CD4-positive, alpha-beta T cell treated with Interleukin-15 for 4 hours (primary cell): ENCODE data around the gene TCF7L2.

Experiments used
- DNase-seq: peaks from one replicate; pipeline ENCODE4 v3.0.0-alpha.2; 2020; ENCODE audit warnings: low spot score

The TCF7L2 gene

GRCh38 chr10:113023017-113023416, 73.0 kb downstream of the TCF7L2 start:
- DNase-seq, result no peak

- no peak for DNase-seq
Observed at GRCh38 chr10:113024930-113025329, 74.9 kb downstream of the TCF7L2 start.

GRCh38 chr10:113025487-113025886, 75.4 kb downstream of the TCF7L2 start:
- DNase-seq, result no peak

GRCh38 chr10:113026679-113027078, 76.6 kb downstream of the TCF7L2 start:
- DNase-seq, result no peak

GRCh38 chr10:113027230-113027573, 77.2 kb downstream of the TCF7L2 start:
- DNase-seq, result no peak

GRCh38 chr10:113027574-113028455, 77.8 kb downstream of the TCF7L2 start:
- no peak for DNase-seq

- no peak for DNase-seq
Observed at GRCh38 chr10:113028456-113029440, 78.7 kb downstream of the TCF7L2 start.

- DNase-seq, result no peak
Observed at GRCh38 chr10:113030453-113030852, 80.4 kb downstream of the TCF7L2 start.

- DNase-seq, result no peak
Observed at GRCh38 chr10:113031147-113031546, 81.1 kb downstream of the TCF7L2 start.

- no peak for DNase-seq
Observed at GRCh38 chr10:113033991-113034390, 83.9 kb downstream of the TCF7L2 start.

- no peak for DNase-seq
Observed at GRCh38 chr10:113035732-113036312, 85.8 kb downstream of the TCF7L2 start.

GRCh38 chr10:113036619-113037018, 86.6 kb downstream of the TCF7L2 start:
- no peak for DNase-seq

GRCh38 chr10:113037218-113037617, 87.2 kb downstream of the TCF7L2 start:
- no peak for DNase-seq

GRCh38 chr10:113038183-113038582, 88.1 kb downstream of the TCF7L2 start:
- DNase-seq, result no peak

- DNase-seq, result no peak
Observed at GRCh38 chr10:113038985-113039384, 88.9 kb downstream of the TCF7L2 start.

GRCh38 chr10:113041324-113041723, 91.3 kb downstream of the TCF7L2 start:
- no peak for DNase-seq

GRCh38 chr10:113041841-113042750, 92.0 kb downstream of the TCF7L2 start:
- DNase-seq, result no peak

GRCh38 chr10:113042868-113043267, 92.8 kb downstream of the TCF7L2 start:
- DNase-seq, result no peak

GRCh38 chr10:113044016-113044755, 94.1 kb downstream of the TCF7L2 start:
- no peak for DNase-seq

GRCh38 chr10:113045147-113046055, 95.4 kb downstream of the TCF7L2 start:
- DNase-seq, result no peak
